Neural cell (in vitro differentiated cells): ENCODE results near the gene HOXD1. TPM values are rescaled to one million over a fixed set of nuclear protein-coding genes. Genes with fewer than 3 reads are reported as not detected.

Source experiments
- H2AFZ ChIP-seq: fragments of 200-600, 300-800 bp; sonication (generic), shearing (Covaris generic); 2 replicates; pipeline ENCODE4 v1.6.0; 2014; ENCODE audit warnings: low read depth, mild to moderate bottlenecking, antibody characterized with exemption, low read length, moderate library complexity
- H3F3A ChIP-seq: fragments of 200-600 bp; shearing (Covaris generic); 2 replicates; pipeline ENCODE4 v1.6.1; 2016; ENCODE audit warnings: mild to moderate bottlenecking, moderate library complexity, mixed read lengths, antibody characterized with exemption, low read length; ENCODE audit not compliant: insufficient read depth, poor library complexity, severe bottlenecking
- H3K27ac ChIP-seq: fragments of 200-600, 300-800 bp; sonication (generic), shearing (Covaris generic); 2 replicates; pipeline ENCODE4 v1.5.1; 2014; ENCODE audit warnings: mild to moderate bottlenecking, low read length, moderate library complexity
- H3K27me3 ChIP-seq: fragments of 300-800, 200-600 bp; sonication (generic), shearing (Covaris generic); 2 replicates; pipeline ENCODE4 v1.6.0; 2014; ENCODE audit warnings: mild to moderate bottlenecking, low read depth, low read length, moderate library complexity; ENCODE audit not compliant: insufficient read depth
- H3K36me3 ChIP-seq: fragments of 300-800, 200-600 bp; sonication (generic), shearing (Covaris generic); 2 replicates; pipeline ENCODE4 v1.5.1; 2014; ENCODE audit warnings: mild to moderate bottlenecking, antibody characterized with exemption, low read length, moderate library complexity; ENCODE audit not compliant: insufficient read depth
- H3K4me2 ChIP-seq: fragments of 300-800, 200-600 bp; sonication (generic), shearing (Covaris generic); 2 replicates; pipeline ENCODE4 v1.6.0; 2014; ENCODE audit warnings: mild to moderate bottlenecking, low read length
- H3K4me3 ChIP-seq: fragments of 300-800, 200-600 bp; sonication (generic), shearing (Covaris generic); 2 replicates; pipeline ENCODE4 v1.5.1; 2014; ENCODE audit warnings: mild to moderate bottlenecking, low read length, moderate library complexity
- H3K79me2 ChIP-seq: fragments of 200-600 bp; shearing (Covaris generic); replicated peaks from 2 replicates; pipeline ENCODE4 v1.6.0; 2014; ENCODE audit warnings: mild to moderate bottlenecking, low read length, moderate library complexity; ENCODE audit not compliant: insufficient read depth
- H3K9ac ChIP-seq: fragments of 300-800, 200-600 bp; sonication (generic), shearing (Covaris generic); 2 replicates; pipeline ENCODE4 v1.6.1; 2016; ENCODE audit warnings: mild to moderate bottlenecking, low read length, mixed read lengths
- H3K9me2 ChIP-seq: fragments of 200-600 bp; shearing (Covaris generic); 2 replicates; pipeline ENCODE4 v1.6.1; 2016; ENCODE audit warnings: mild to moderate bottlenecking, low read length, mixed read lengths; ENCODE audit not compliant: insufficient read depth
- H3K9me3 ChIP-seq: fragments of 200-600, 300-800 bp; sonication (generic), shearing (Covaris generic); 2 replicates; pipeline ENCODE4 v1.6.1; 2016; ENCODE audit warnings: mild to moderate bottlenecking, mixed run types, low read length, moderate library complexity, mixed read lengths
- H4K20me1 ChIP-seq: fragments of 200-600 bp; shearing (Covaris generic); 2 replicates; pipeline ENCODE4 v1.6.1; 2016; ENCODE audit warnings: mild to moderate bottlenecking, mixed run types; ENCODE audit not compliant: insufficient read depth
- EP300 ChIP-seq: fragments of 450-650 bp; conservative IDR thresholded peaks from 2 replicates; pipeline ENCODE4 v1.6.1; 2014; ENCODE audit warnings: antibody characterized with exemption, mild to moderate bottlenecking, moderate library complexity; ENCODE audit not compliant: poor library complexity, severe bottlenecking
- EZH2 ChIP-seq: fragments of 200-600, 300-800 bp; shearing (Covaris generic), sonication (generic); IDR thresholded peaks from 2 replicates; pipeline ENCODE4 v1.6.1; 2014; ENCODE audit warnings: antibody characterized with exemption, low read length, borderline replicate concordance, mild to moderate bottlenecking; ENCODE audit not compliant: insufficient read depth, poor library complexity, severe bottlenecking
- MXI1 ChIP-seq: fragments of 450-650 bp; conservative IDR thresholded peaks from 2 replicates; pipeline ENCODE4 v1.6.1; 2014; ENCODE audit warnings: antibody characterized with exemption, mild to moderate bottlenecking; ENCODE audit not compliant: poor library complexity, severe bottlenecking
- POLR2AphosphoS5 ChIP-seq: IDR thresholded peaks from 2 replicates; pipeline ENCODE4 v1.6.1; 2012
- RAD21 ChIP-seq: fragments of 450-650 bp; conservative IDR thresholded peaks from 2 replicates; pipeline ENCODE4 v1.6.1; 2014; ENCODE audit warnings: antibody characterized with exemption, mild to moderate bottlenecking, moderate library complexity
- SMC3 ChIP-seq: fragments of 450-650 bp; conservative IDR thresholded peaks from 2 replicates; pipeline ENCODE4 v1.6.1; 2014; ENCODE audit warnings: antibody characterized with exemption, mild to moderate bottlenecking, moderate library complexity; ENCODE audit not compliant: poor library complexity
- TAF1 ChIP-seq: IDR thresholded peaks from 2 replicates; pipeline ENCODE4 v1.6.1; 2012; ENCODE audit warnings: low read depth
- polyA plus RNA-seq: library from polyadenylated mRNA; depleted of rRNA; stranded (reverse); fragments of >200 nt; gene quantifications from 2 replicates; pipeline ENCODE4 v1.2.3, GENCODE V29; 2014
- TF ChIP-seq, protein P1 (sequence below): fragments of 450-650 bp; IDR thresholded peaks from 2 replicates; pipeline ENCODE4 v1.5.1; 2014; ENCODE audit warnings: antibody characterized with exemption, mild to moderate bottlenecking, moderate library complexity; ENCODE audit not compliant: poor library complexity, severe bottlenecking
- TF ChIP-seq, protein P2 (sequence below): IDR thresholded peaks from 2 replicates; pipeline ENCODE4 v1.6.1; 2012; ENCODE audit warnings: borderline replicate concordance

Gene HOXD1
- polyA plus RNA-seq, 1 donor from 2014 or later, result not detected

DNA sequence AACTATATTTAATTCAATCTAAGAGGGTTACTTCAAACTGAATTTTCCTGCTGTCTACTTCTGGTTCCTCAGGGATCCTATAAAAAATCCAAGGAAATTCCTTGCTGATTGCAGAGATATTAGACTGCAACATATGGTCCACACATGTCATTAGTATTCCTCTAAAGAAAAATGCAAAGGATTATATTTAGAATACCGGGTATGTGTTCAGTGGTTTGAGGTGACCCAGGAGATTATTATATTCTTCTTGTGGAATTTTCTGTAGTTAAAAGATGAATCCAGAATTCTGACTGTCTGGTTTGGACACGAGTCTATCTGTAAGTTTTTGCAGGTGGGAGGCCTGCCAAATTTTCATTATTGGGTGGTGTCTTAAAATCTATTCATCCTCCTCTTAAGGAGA, 18.2 kb downstream of the HOXD1 start:
- Histone ChIP-seq H4K20me1 (no peaks in the 10 kb centered on the region), H3K36me3 (no peaks in the 10 kb centered on the region), H3K9me2 (no peaks in the 10 kb centered on the region), H3K9ac (no peak overlapping the region), H3K9me3 (no peaks in the 10 kb centered on the region), H3F3A (no peaks in the 10 kb centered on the region), H3K27ac (no peak overlapping the region), H3K27me3 (no peaks in the 10 kb centered on the region), H3K4me3 (no peak overlapping the region), H3K79me2 (no peaks in the 10 kb centered on the region), H2AFZ (no peak overlapping the region), H3K4me2 (no peak overlapping the region)
- TF ChIP-seq RAD21 (no peak), TAF1 (no peak), POLR2AphosphoS5 (no peak), EZH2 (no peak), SMC3 (no peak), MXI1 (no peak), EP300 (no peak)
- TF ChIP-seq, protein P1, sequence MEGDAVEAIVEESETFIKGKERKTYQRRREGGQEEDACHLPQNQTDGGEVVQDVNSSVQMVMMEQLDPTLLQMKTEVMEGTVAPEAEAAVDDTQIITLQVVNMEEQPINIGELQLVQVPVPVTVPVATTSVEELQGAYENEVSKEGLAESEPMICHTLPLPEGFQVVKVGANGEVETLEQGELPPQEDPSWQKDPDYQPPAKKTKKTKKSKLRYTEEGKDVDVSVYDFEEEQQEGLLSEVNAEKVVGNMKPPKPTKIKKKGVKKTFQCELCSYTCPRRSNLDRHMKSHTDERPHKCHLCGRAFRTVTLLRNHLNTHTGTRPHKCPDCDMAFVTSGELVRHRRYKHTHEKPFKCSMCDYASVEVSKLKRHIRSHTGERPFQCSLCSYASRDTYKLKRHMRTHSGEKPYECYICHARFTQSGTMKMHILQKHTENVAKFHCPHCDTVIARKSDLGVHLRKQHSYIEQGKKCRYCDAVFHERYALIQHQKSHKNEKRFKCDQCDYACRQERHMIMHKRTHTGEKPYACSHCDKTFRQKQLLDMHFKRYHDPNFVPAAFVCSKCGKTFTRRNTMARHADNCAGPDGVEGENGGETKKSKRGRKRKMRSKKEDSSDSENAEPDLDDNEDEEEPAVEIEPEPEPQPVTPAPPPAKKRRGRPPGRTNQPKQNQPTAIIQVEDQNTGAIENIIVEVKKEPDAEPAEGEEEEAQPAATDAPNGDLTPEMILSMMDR, result no peak
- TF ChIP-seq, protein P2, sequence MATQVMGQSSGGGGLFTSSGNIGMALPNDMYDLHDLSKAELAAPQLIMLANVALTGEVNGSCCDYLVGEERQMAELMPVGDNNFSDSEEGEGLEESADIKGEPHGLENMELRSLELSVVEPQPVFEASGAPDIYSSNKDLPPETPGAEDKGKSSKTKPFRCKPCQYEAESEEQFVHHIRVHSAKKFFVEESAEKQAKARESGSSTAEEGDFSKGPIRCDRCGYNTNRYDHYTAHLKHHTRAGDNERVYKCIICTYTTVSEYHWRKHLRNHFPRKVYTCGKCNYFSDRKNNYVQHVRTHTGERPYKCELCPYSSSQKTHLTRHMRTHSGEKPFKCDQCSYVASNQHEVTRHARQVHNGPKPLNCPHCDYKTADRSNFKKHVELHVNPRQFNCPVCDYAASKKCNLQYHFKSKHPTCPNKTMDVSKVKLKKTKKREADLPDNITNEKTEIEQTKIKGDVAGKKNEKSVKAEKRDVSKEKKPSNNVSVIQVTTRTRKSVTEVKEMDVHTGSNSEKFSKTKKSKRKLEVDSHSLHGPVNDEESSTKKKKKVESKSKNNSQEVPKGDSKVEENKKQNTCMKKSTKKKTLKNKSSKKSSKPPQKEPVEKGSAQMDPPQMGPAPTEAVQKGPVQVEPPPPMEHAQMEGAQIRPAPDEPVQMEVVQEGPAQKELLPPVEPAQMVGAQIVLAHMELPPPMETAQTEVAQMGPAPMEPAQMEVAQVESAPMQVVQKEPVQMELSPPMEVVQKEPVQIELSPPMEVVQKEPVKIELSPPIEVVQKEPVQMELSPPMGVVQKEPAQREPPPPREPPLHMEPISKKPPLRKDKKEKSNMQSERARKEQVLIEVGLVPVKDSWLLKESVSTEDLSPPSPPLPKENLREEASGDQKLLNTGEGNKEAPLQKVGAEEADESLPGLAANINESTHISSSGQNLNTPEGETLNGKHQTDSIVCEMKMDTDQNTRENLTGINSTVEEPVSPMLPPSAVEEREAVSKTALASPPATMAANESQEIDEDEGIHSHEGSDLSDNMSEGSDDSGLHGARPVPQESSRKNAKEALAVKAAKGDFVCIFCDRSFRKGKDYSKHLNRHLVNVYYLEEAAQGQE, result no peak

DNA sequence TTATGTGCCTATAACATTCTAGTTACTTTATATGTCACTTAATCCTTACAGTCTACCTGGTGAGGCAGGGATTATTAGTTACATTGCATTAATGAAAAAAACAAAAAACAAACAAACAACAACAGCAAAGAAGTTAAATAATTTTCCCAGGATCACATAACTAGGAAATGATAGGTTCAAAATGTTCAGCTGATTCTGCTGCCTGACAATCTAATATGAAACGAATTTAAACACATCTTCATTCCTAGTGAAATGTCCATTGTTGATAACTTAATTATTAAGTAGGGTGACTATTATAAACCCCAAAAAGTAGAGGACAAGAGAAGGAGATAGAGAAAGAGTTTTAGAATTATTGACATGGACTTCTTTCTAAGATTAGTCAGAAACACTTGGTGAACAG, 22.6 kb downstream of the HOXD1 start:
- no peaks in the 10 kb centered on the region for H3K27me3 ChIP-seq
- no peaks in the 10 kb centered on the region for H3F3A ChIP-seq
- TF ChIP-seq EZH2, result no peak
- TF ChIP-seq EP300, result no peak
- TF ChIP-seq, protein P2, result no peak
- TF ChIP-seq TAF1, result no peak
- TF ChIP-seq RAD21, result no peak
- no peak for TF ChIP-seq SMC3
- TF ChIP-seq MXI1, result no peak
- no peak for TF ChIP-seq POLR2AphosphoS5
- TF ChIP-seq, protein P1, result no peak
- no peak overlapping the region for H3K9ac ChIP-seq
- H3K9me3 ChIP-seq, result no peaks in the 10 kb centered on the region
- no peak overlapping the region for H3K4me2 ChIP-seq
- no peak overlapping the region for H3K27ac ChIP-seq
- H4K20me1 ChIP-seq, result no peaks in the 10 kb centered on the region
- no peak overlapping the region for H2AFZ ChIP-seq
- no peaks in the 10 kb centered on the region for H3K79me2 ChIP-seq
- no peaks in the 10 kb centered on the region for H3K9me2 ChIP-seq
- H3K4me3 ChIP-seq, result no peak overlapping the region
- H3K36me3 ChIP-seq, result no peaks in the 10 kb centered on the region
